Measurements from ENCODE around the gene PLCL2.

The PLCL2 gene

GRCh38 chr3:17130956-17131355 lies 246.2 kb downstream of the PLCL2 start:
- DNase-seq = no peak

- no peak for DNase-seq
Observed at GRCh38 chr3:17132286-17133115, 247.7 kb downstream of the PLCL2 start.

- no peak for DNase-seq
Observed at GRCh38 chr3:17133632-17134545, 249.1 kb downstream of the PLCL2 start.

- DNase-seq = no peak
Observed at GRCh38 chr3:17135696-17136095, 250.9 kb downstream of the PLCL2 start.

- DNase-seq = no peak
Observed at GRCh38 chr3:17136136-17136721, 251.5 kb downstream of the PLCL2 start.

GRCh38 chr3:17137321-17137826 lies 252.6 kb downstream of the PLCL2 start:
- DNase-seq = no peak

GRCh38 chr3:17138246-17139039 lies 253.7 kb downstream of the PLCL2 start:
- DNase-seq = no peak
